ENCODE data around the gene TBC1D5. TPM values are rescaled to one million over a fixed set of nuclear protein-coding genes. Genes with fewer than 3 reads are reported as not detected.

Gene TBC1D5
- total RNA-seq, 1 experiment from 2014 or later = 33.9 TPM

GRCh38 chr3:17430582-17430981 is 311.8 kb downstream of the TBC1D5 start:
- Histone ChIP-seq H3K4me2 (ENCODE audit: low read length) (no peak overlapping the region), H4K20me1 (ENCODE audit: insufficient read depth) (no peaks in the 10 kb centered on the region), H3K79me2 (ENCODE audit: insufficient read depth, low read length) (no peaks in the 10 kb centered on the region), H3K36me3 (ENCODE audit: control insufficient read depth in 1 of 2, insufficient read depth in 2 of 2, low read length in 2 of 2) (no peaks in the 10 kb centered on the region), H3K27me3 (ENCODE audit: insufficient read depth, low read length) (no peaks in the 10 kb centered on the region), H3K9me3 (ENCODE audit: control insufficient read depth in 1 of 2, insufficient read depth in 1 of 2, low read depth in 1 of 2, low read length in 2 of 2) (no peaks in the 10 kb centered on the region), H3K27ac (ENCODE audit: low read depth, low read length) (no peak overlapping the region), H2AFZ (ENCODE audit: low read depth, low read length, poor library complexity, severe bottlenecking) (no peak overlapping the region), H3K4me1 (ENCODE audit: control insufficient read depth in 1 of 2, insufficient read depth in 2 of 2, low read length in 2 of 2) (no peaks in the 10 kb centered on the region), H3K9me2 (ENCODE audit: insufficient read depth) (no peaks in the 10 kb centered on the region), H3K4me3 (replicated peaks in 1 of 2; ENCODE audit: low read depth in 1 of 2, low read length in 2 of 2) (no peak overlapping the region), H3K9ac (ENCODE audit: low read length) (no peak overlapping the region)
- RAD21 ChIA-PET (ENCODE audit: low non-redundant PET in 1 of 2, low total read pairs in 2 of 2, uncharacterized antibody in 2 of 2, unreplicated experiment in 2 of 2) = no interaction called here
- CTCF ChIA-PET = interaction anchor here (1.0 to 2.4 kb wide), 2 partner anchors 312 to 411 kb away, joined by 3 to 19 read pairs; partner anchors contain the start of gene TBC1D5
- no peak for TF ChIP-seq FOSL1 (IDR thresholded peaks at IDR 0.05; ENCODE audit: low read depth)
- no peak for TF ChIP-seq ZBTB33 (IDR thresholded peaks at IDR 0.05; ENCODE audit: extremely low read depth, insufficient replicate concordance, low read length)
- TF ChIP-seq CTCF (IDR thresholded peaks at IDR 0.05 in 2 of 3, conservative IDR thresholded peaks at IDR 0.05 in 1 of 3; ENCODE audit: borderline replicate concordance in 1 of 3, insufficient read depth in 1 of 3, low read depth in 2 of 3, low read length in 2 of 3) = no peak
- TF ChIP-seq YY1 (IDR thresholded peaks at IDR 0.05; ENCODE audit: extremely low read depth, insufficient replicate concordance, low read depth, low read length) = no peak
- no peak for TF ChIP-seq RAD21 (IDR thresholded peaks at IDR 0.05; ENCODE audit: low read depth)
- TF ChIP-seq SP1 (IDR thresholded peaks at IDR 0.05; ENCODE audit: low read depth) = no peak
- TF ChIP-seq SIN3A (IDR thresholded peaks at IDR 0.05; ENCODE audit: low read depth) = no peak
- TF ChIP-seq REST (IDR thresholded peaks at IDR 0.05; ENCODE audit: low read depth) = no peak
- TF ChIP-seq EGR1 (IDR thresholded peaks at IDR 0.05; ENCODE audit: low read depth) = no peak
- no peak for TF ChIP-seq ZFX (IDR thresholded peaks at IDR 0.05)
- no peak for TF ChIP-seq EZH2phosphoT487 (IDR thresholded peaks at IDR 0.05; ENCODE audit: borderline replicate concordance)
- no peak for TF ChIP-seq CEBPB (IDR thresholded peaks at IDR 0.05; ENCODE audit: low read depth)
- no peak for TF ChIP-seq ATF3 (IDR thresholded peaks at IDR 0.05)
- TF ChIP-seq EZH2 (IDR thresholded peaks at IDR 0.05) = no peak
- no peak for TF ChIP-seq MAX (IDR thresholded peaks at IDR 0.05)
- no peak for TF ChIP-seq ZNF274 (IDR thresholded peaks at IDR 0.05; ENCODE audit: low read depth, low read length)
- no peak for TF ChIP-seq ELF1 (IDR thresholded peaks at IDR 0.05; ENCODE audit: borderline replicate concordance, low read depth)
- no peak for TF ChIP-seq JUND (IDR thresholded peaks at IDR 0.05)
- TF ChIP-seq SRF (IDR thresholded peaks at IDR 0.05; ENCODE audit: low read depth) = no peak
- POLR2A ChIA-PET = no interaction called here
- no peak for DNase-seq (ENCODE audit: low read depth, low spot score)
- intact Hi-C loops (cut with micrococcal nuclease) = no loop called here
- no peak for ATAC-seq
- BruUV-seq (replicated peaks) = no TSS peak

Data from HCT116 (cell line).